HepG2 (cell line): Measurements from ENCODE around the gene TNNI2. TPM values are rescaled to one million over a fixed set of nuclear protein-coding genes. Genes with fewer than 3 reads are reported as not detected.
"Not testable (repeated sequence)": the region's sequence is repeated elsewhere in the genome, so short reads cannot be mapped to it uniquely, and the experiment has no call there.

Source experiments
- ATAC-seq: fragments of 200-7000 bp; cut with Tn5 transposase; 3 replicates; pipeline ENCODE4 v1.9.1; 2020; ENCODE audit warnings: mild to moderate bottlenecking, moderate library complexity
- BruUV-seq: library from RNA; stranded (reverse); fragments of 400-500 nt; replicated peaks from 2 replicates; lab custom pipeline; 2021; lab: Mats Ljungman, UMichigan
- CTCF ChIA-PET: fragments of 300-600 bp; formaldehyde crosslinking; extraction: SDS; loops from one replicate; lab custom pipeline; 2021; ENCODE audit warnings: low total read pairs, inconsistent platforms, low intra/inter-chr PET ratio; lab: Yijun Ruan, JAX
- POLR2A ChIA-PET: fragments of 350-600 bp; sonication (Branson Sonifier 250); formaldehyde crosslinking; loops from one replicate; lab custom pipeline; 2020; ENCODE audit warnings: antibody characterized with exemption, inconsistent platforms; lab: Yijun Ruan, JAX
- DNase-seq: peaks from one replicate; pipeline ENCODE4 v3.0.0-alpha.2; 2015; ENCODE audit warnings: low spot score
- FAIRE-seq: peaks from 3 replicates; lab custom pipeline; 2011; peaks lifted over from hg19 to GRCh38; lab: Jason Lieb, UNC
- H2AFZ ChIP-seq: one replicate; pipeline ENCODE4 v1.6.1; 2011; ENCODE audit warnings: low read length, inconsistent platforms
- H3K27ac ChIP-seq: fragments of 300-600 bp; 3 replicates; pipeline ENCODE4 v1.8.0; 2011; ENCODE audit warnings: mixed run types, mild to moderate bottlenecking, mixed read lengths, low read length, inconsistent platforms; ENCODE audit not compliant: insufficient read depth; ENCODE audit errors: extremely low read length
- H3K27me3 ChIP-seq, 2 experiments: fragments of 200-600 bp in 1 of 2; 2 replicates in 1 of 2; 3 replicates in 1 of 2; pipeline versions ENCODE4 v1.6.0 to v1.8.0; 2011; ENCODE audit warnings: low read length in 2 of 2, mild to moderate bottlenecking in 2 of 2, moderate library complexity in 2 of 2, inconsistent platforms in 1 of 2; ENCODE audit not compliant: insufficient read depth in 2 of 2, control insufficient read depth in 1 of 2
- H3K36me3 ChIP-seq, 2 experiments: fragments of 200-600 bp in 1 of 2; replicated peaks in 1 of 2; 2 replicates in 1 of 2; 3 replicates in 1 of 2; pipeline versions ENCODE4 v1.5.1 to v1.8.0; 2011; ENCODE audit warnings: low read length in 2 of 2, inconsistent platforms in 1 of 2; ENCODE audit not compliant: insufficient read depth in 2 of 2, control insufficient read depth in 1 of 2
- H3K4me1 ChIP-seq: 2 replicates; pipeline ENCODE4 v1.5.1; 2012; ENCODE audit warnings: low read length, inconsistent platforms; ENCODE audit not compliant: insufficient read depth
- H3K4me2 ChIP-seq: 2 replicates; pipeline ENCODE4 v1.6.0; 2011; ENCODE audit warnings: low read depth, low read length, inconsistent platforms
- H3K4me3 ChIP-seq, 3 experiments: fragments of 200-600 bp in 1 of 3; sonication (generic), shearing (Covaris generic) in 1 of 3; replicated peaks in 1 of 3; 2 replicates each; pipeline ENCODE4 v1.5.1; 2011 to 2016; ENCODE audit warnings: low read length in 3 of 3, inconsistent platforms in 2 of 3, low read depth in 2 of 3, mild to moderate bottlenecking in 2 of 3, control low read depth in 1 of 3, mixed read lengths in 1 of 3; ENCODE audit not compliant: insufficient read depth in 1 of 3
- H3K79me2 ChIP-seq: one replicate; pipeline ENCODE4 v1.6.1; 2011; ENCODE audit warnings: low read length, inconsistent platforms; ENCODE audit not compliant: insufficient read depth
- H3K9ac ChIP-seq: 2 replicates; pipeline ENCODE4 v1.6.0; 2011; ENCODE audit warnings: mild to moderate bottlenecking, low read depth, low read length, inconsistent platforms; ENCODE audit not compliant: insufficient read depth
- H3K9me3 ChIP-seq: 2 replicates; pipeline ENCODE4 v1.5.1; 2012; ENCODE audit warnings: mild to moderate bottlenecking, low read length
- H4K20me1 ChIP-seq: 2 replicates; pipeline ENCODE4 v1.6.0; 2011; ENCODE audit warnings: inconsistent platforms, mild to moderate bottlenecking, low read length, moderate library complexity; ENCODE audit not compliant: insufficient read depth
- FOSL2 ChIP-seq: sonication (generic); formaldehyde crosslinking; IDR thresholded peaks from 2 replicates; pipeline ENCODE4 v1.4.0; 2020; ENCODE audit warnings: missing genetic modification reagents
- ZNF34 ChIP-seq: sonication (generic); formaldehyde crosslinking; IDR thresholded peaks from 2 replicates; pipeline ENCODE4 v1.4.0; 2020; ENCODE audit warnings: mild to moderate bottlenecking, missing genetic modification reagents, borderline replicate concordance
- ZNF407 ChIP-seq: sonication (generic); formaldehyde crosslinking; IDR thresholded peaks from one replicate; pipeline ENCODE4 v1.5.1; 2020; ENCODE audit warnings: mild to moderate bottlenecking, missing genetic modification reagents; ENCODE audit errors: not compliant biosample characterization
- ZNF589 ChIP-seq: sonication (generic); formaldehyde crosslinking; conservative IDR thresholded peaks from 2 replicates; pipeline ENCODE4 v1.8.0; 2022; ENCODE audit warnings: mild to moderate bottlenecking, moderate library complexity, missing genetic modification reagents
- ZNF652 ChIP-seq: IDR thresholded peaks from 2 replicates; pipeline ENCODE4 v1.6.1; 2016; ENCODE audit warnings: low read depth, borderline replicate concordance
- ZSCAN25 ChIP-seq: sonication (generic); formaldehyde crosslinking; IDR thresholded peaks from 2 replicates; pipeline ENCODE4 v1.8.0; 2022; ENCODE audit warnings: mild to moderate bottlenecking, missing genetic modification reagents
- WGBS: methylation state at CpG from one replicate; pipeline ENCODE4 v1.1.6; 2017; ENCODE audit warnings: low lambda C conversion rate; 5-methylcytosine and 5-hydroxymethylcytosine counted together
- in situ Hi-C: cut with HindIII; loops from 2 replicates; pipeline ENCODE4 v1.10.0; 2017; ENCODE audit warnings: low pct_unique_long_range_greater_than_20kb; ENCODE audit not compliant: extremely low pct_ligation_motif_present
- intact Hi-C: fragments of 100-400 bp; cut with micrococcal nuclease; formaldehyde crosslinking; loops from one replicate; pipeline ENCODE4 v1.10.0; 2022; ENCODE audit not compliant: unreplicated experiment
- polyA plus RNA-seq, 8 experiments: library from polyadenylated mRNA; depleted of rRNA in 3 of 8; stranded (reverse) in 7 of 8; unstranded in 1 of 8; fragments of >200 nt; fragmentation: Illumina TruSeq in 4 of 8; extraction: Trizol in 4 of 8; gene quantifications; 2 replicates each; pipeline versions ENCODE4 v1.2.1 to v1.2.3, GENCODE V29; 2011 to 2016; ENCODE audit warnings: low read depth in 4 of 8, missing spikeins in 1 of 8, mixed read lengths in 1 of 8; ENCODE audit not compliant: insufficient read depth in 1 of 8
- total RNA-seq, 5 experiments: library from RNA; depleted of rRNA; stranded (reverse); fragments of >200 nt; fragmentation: Illumina TruSeq; extraction: Trizol; gene quantifications; 2 replicates each; pipeline ENCODE4 v1.2.3, GENCODE V29; 2016; ENCODE audit warnings: low read depth in 1 of 5
- TF ChIP-seq, protein P1 (sequence below): sonication (generic); formaldehyde crosslinking; IDR thresholded peaks from 2 replicates; pipeline ENCODE4 v1.4.0; 2020; ENCODE audit warnings: mild to moderate bottlenecking, missing genetic modification reagents

Gene TNNI2
- total and polyA plus RNA-seq, 2 of the 13 experiments (the other 11 are each of a cell fraction or from before 2014, with no cell fraction given) = 7.2 to 12.0 TPM

GRCh38 chr11:1875851-1876301, 37.1 kb downstream of the TNNI2 start:
- not testable (repeated sequence) for H3K27ac ChIP-seq
- POLR2A ChIA-PET = interaction anchor here (1.1 to 1.8 kb wide), 2 partner anchors 182 to 276 kb away, joined by 4 read pairs; no protein-coding TSS in a partner anchor

DNA sequence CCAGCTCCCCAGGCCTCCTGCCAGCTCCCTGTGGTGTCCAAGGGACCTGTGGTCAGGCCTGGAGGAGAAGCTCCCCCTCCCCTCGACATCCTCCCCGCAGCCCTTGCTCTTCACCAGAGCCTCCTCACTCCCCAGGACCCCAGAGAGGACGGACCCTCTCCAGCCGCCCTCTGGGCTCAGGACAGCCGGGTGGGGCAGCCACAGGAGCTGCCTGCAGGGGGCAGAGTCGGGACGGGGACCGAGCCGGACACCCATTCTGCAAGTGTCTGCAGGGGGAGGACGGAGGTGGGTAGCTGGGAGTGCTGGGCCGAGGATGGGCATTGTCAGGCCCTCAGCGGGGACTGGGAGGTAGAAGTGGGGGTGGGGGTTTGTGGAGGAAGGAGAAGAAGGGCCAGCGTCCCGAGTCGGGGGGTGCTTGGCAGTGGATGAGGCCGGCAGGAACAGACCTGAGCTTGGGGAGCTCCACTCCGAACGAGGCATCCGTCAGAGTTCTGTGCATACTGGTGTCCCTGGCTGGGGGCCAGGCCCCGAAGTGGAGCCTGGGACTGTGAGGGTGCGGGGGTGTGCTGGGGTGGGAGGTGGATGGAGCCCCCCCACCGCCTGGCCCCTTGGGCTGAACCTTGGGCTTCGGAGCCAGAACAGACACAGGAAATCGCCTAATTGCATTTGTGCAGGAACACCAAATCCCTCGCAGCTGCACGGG, 37.7 kb downstream of the TNNI2 start:
- ATAC-seq = peak; percentile 66
- ChIA-PET CTCF (interaction anchor here (0.6 to 2.9 kb wide), 4 partner anchors 183 to 331 kb away, joined by 3 to 36 read pairs (median 5); no protein-coding TSS in a partner anchor), POLR2A (interaction anchor here (1.1 to 1.8 kb wide), 2 partner anchors 182 to 275 kb away, joined by 4 read pairs; no protein-coding TSS in a partner anchor)
- Histone ChIP-seq H3K4me1 (peaks cover 28% of the 10 kb centered on the region), H3K27me3 (peaks cover 11 to 53% of the 10 kb centered on the region in 2 experiments; a peak in 4 of 5 replicates), H3K27ac (no peak overlapping the region), H3K4me3 (no peak overlapping the region), H4K20me1 (no peaks in the 10 kb centered on the region), H3K9me3 (no peaks in the 10 kb centered on the region), H3K4me2 (peak overlapping the region; percentile 32; the same call in 1 of the 2 replicates), H3K9ac (no peak overlapping the region), H2AFZ (no peak overlapping the region), H3K79me2 (no peaks in the 10 kb centered on the region), H3K36me3 (no peaks in the 10 kb centered on the region)
- FAIRE-seq = peak; percentile 65
- peak; percentile 27 for DNase-seq
- intact Hi-C loops = no loop called here
- in situ Hi-C loops = no loop called here
- no TSS peak for BruUV-seq
- WGBS = 20% methylated on average over 19 of the region's 26 CpGs
- TF ChIP-seq ZNF589 (CRISPR knock-in tag) = no peak
- TF ChIP-seq ZNF652 (CRISPR knock-in tag) = no peak
- TF ChIP-seq ZSCAN25 (CRISPR knock-in tag) = peak; percentile 56; the same call in 1 of the 2 replicates
- no peak for TF ChIP-seq ZNF34 (CRISPR knock-in tag)
- no peak for TF ChIP-seq ZNF407 (CRISPR knock-in tag)
- no peak for TF ChIP-seq FOSL2 (CRISPR knock-in tag)

More at GRCh38 chr11:1875851-1876301, 37.1 kb downstream of the TNNI2 start:
- H3K9ac ChIP-seq, FAIRE-seq, ATAC-seq, H3K79me2 ChIP-seq, H3K36me3 ChIP-seq, H3K9me3 ChIP-seq, BruUV-seq, DNase-seq, H2AFZ ChIP-seq, intact Hi-C loops, H3K4me3 ChIP-seq, in situ Hi-C loops, H4K20me1 ChIP-seq, H3K4me2 ChIP-seq: not testable (repeated sequence)
- no CpG with 5 or more reads among the region's 13 CpGs for WGBS
- Histone ChIP-seq H3K27me3 (peaks cover 12 to 53% of the 10 kb centered on the region in 2 experiments; a peak in 4 of 5 replicates), H3K4me1 (peaks cover 28% of the 10 kb centered on the region)
- CTCF ChIA-PET = interaction anchor here (0.6 to 2.9 kb wide), 3 partner anchors 275 to 330 kb away, joined by 3 to 36 read pairs (median 5); no protein-coding TSS in a partner anchor
- TF ChIP-seq, protein P1, sequence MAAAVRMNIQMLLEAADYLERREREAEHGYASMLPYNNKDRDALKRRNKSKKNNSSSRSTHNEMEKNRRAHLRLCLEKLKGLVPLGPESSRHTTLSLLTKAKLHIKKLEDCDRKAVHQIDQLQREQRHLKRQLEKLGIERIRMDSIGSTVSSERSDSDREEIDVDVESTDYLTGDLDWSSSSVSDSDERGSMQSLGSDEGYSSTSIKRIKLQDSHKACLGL (CRISPR knock-in tag) = 0 out of 2 replicates have a peak, but pooled peaks have one; percentile 28
